Embryonic facial prominence (tissue), 1 donor: Measurements from ENCODE around the gene POLR3C.
A peak's percentile ranks its signal among the peaks of the same experiment; 100 is the strongest.
"Not testable (repeated sequence)": the region's sequence is repeated elsewhere in the genome, so short reads cannot be mapped to it uniquely, and the experiment has no call there.

ENCODE experiments used
- DNase-seq: peaks from one replicate; pipeline ENCODE4 v3.0.0-alpha.2; 2016; ENCODE audit errors: extremely low spot score

The POLR3C gene

GRCh38 chr1:145823565-145824498 lies at the start of gene POLR3C, which contains the start of gene RNF115:
POLR3C (plus strand) TSS chr1:145824200; CDS start chr1:145825777, 1,577 bp downstream.
RNF115 (minus strand) TSS chr1:145824095; CDS start chr1:145823873, 222 bp downstream.
- peak; percentile 88 for DNase-seq

- DNase-seq: no peak
Measured at GRCh38 chr1:145777357-145778145, 46.4 kb upstream of the POLR3C start.

GRCh38 chr1:145778146-145778540 lies 45.9 kb upstream of the POLR3C start:
- DNase-seq: no peak

GRCh38 chr1:145782272-145783099 lies 41.5 kb upstream of the POLR3C start:
- DNase-seq: no peak

- no peak for DNase-seq
Measured at GRCh38 chr1:145784409-145784808, 39.6 kb upstream of the POLR3C start.

GRCh38 chr1:145785547-145785946 lies 38.5 kb upstream of the POLR3C start:
- no peak for DNase-seq

- DNase-seq: no peak
Measured at GRCh38 chr1:145786271-145786670, 37.7 kb upstream of the POLR3C start.

GRCh38 chr1:145788580-145788979 lies 35.4 kb upstream of the POLR3C start:
- DNase-seq: no peak

GRCh38 chr1:145791860-145792259 lies 32.1 kb upstream of the POLR3C start:
- not testable (repeated sequence) for DNase-seq

- no peak for DNase-seq
Measured at GRCh38 chr1:145792484-145792883, 31.5 kb upstream of the POLR3C start.

- DNase-seq: no peak
Measured at GRCh38 chr1:145795257-145795881, 28.6 kb upstream of the POLR3C start.

GRCh38 chr1:145796753-145797152 lies 27.2 kb upstream of the POLR3C start:
- DNase-seq: no peak

GRCh38 chr1:145799806-145800205 lies 24.2 kb upstream of the POLR3C start:
- DNase-seq: no peak

- DNase-seq: no peak
Measured at GRCh38 chr1:145804235-145805045, 19.6 kb upstream of the POLR3C start.

- DNase-seq: no peak
Measured at GRCh38 chr1:145805057-145805456, 18.9 kb upstream of the POLR3C start.

- no peak for DNase-seq
Measured at GRCh38 chr1:145806408-145806807, 17.6 kb upstream of the POLR3C start.

GRCh38 chr1:145806844-145807243 lies 17.2 kb upstream of the POLR3C start:
- DNase-seq: no peak

GRCh38 chr1:145812977-145813810 lies 10.8 kb upstream of the POLR3C start:
- not testable (repeated sequence) for DNase-seq

GRCh38 chr1:145818095-145818494 lies 5.9 kb upstream of the POLR3C start:
- not testable (repeated sequence) for DNase-seq
